HFF-Myc (cell line): Measurements from ENCODE around the gene TSGA10IP.

Experiments used
- DNase-seq: peaks from one replicate; pipeline ENCODE4 v3.0.0-alpha.2; 2011; ENCODE audit warnings: low read depth; ENCODE audit errors: extremely low read depth
- H3K4me3 ChIP-seq: replicated peaks from 2 replicates; pipeline ENCODE4 v1.5.1; 2011; ENCODE audit warnings: low read depth, mild to moderate bottlenecking, control low read depth, low read length
- TF ChIP-seq, protein P1 (sequence below): IDR thresholded peaks from 2 replicates; pipeline ENCODE4 v1.5.1; 2012; ENCODE audit warnings: mild to moderate bottlenecking, low read depth, low read length, control low read depth; ENCODE audit errors: missing control alignments

TSGA10IP gene

GRCh38 chr11:65979261-65979759 is 34.0 kb downstream of the TSGA10IP start:
- no peak for DNase-seq
- TF ChIP-seq, protein P1, sequence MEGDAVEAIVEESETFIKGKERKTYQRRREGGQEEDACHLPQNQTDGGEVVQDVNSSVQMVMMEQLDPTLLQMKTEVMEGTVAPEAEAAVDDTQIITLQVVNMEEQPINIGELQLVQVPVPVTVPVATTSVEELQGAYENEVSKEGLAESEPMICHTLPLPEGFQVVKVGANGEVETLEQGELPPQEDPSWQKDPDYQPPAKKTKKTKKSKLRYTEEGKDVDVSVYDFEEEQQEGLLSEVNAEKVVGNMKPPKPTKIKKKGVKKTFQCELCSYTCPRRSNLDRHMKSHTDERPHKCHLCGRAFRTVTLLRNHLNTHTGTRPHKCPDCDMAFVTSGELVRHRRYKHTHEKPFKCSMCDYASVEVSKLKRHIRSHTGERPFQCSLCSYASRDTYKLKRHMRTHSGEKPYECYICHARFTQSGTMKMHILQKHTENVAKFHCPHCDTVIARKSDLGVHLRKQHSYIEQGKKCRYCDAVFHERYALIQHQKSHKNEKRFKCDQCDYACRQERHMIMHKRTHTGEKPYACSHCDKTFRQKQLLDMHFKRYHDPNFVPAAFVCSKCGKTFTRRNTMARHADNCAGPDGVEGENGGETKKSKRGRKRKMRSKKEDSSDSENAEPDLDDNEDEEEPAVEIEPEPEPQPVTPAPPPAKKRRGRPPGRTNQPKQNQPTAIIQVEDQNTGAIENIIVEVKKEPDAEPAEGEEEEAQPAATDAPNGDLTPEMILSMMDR: no peak

DNA sequence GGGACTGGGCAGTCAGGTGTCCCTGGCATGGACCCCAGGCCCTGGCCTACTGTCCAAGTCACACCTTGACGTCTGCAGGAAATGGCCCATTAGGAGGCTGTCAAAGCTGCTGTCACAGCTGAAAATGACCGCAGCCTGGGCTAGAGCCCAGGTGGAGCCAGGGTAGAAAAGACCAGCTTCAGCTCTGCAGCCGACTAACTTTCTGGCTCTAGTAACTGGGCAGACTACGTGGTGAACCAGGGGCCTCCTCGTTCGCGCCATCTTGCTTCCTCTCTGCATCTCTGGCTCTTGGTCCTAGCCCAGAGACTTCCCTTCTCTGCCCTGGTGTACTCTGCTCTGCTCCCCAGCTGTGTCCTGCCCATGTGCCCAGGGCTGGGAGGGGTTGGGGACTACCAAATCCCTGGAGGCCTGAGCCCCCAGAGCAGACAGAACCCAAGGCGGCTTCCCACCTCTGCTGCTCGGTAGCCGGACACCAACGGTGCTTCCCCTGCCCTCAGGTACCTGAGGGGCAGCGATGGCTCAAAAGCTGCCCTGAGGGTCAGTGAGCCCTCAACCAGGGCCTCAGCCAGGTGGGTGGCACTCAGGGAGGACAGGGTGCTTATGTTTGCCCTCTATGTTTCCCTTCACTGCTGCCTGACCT is 35.9 kb downstream of the TSGA10IP start:
- TF ChIP-seq, protein P1: no peak
- no peak for DNase-seq
- H3K4me3 ChIP-seq: no peak overlapping the region

More at GRCh38 chr11:65979261-65979759, 34.0 kb downstream of the TSGA10IP start:
- no peak overlapping the region for H3K4me3 ChIP-seq

DNA sequence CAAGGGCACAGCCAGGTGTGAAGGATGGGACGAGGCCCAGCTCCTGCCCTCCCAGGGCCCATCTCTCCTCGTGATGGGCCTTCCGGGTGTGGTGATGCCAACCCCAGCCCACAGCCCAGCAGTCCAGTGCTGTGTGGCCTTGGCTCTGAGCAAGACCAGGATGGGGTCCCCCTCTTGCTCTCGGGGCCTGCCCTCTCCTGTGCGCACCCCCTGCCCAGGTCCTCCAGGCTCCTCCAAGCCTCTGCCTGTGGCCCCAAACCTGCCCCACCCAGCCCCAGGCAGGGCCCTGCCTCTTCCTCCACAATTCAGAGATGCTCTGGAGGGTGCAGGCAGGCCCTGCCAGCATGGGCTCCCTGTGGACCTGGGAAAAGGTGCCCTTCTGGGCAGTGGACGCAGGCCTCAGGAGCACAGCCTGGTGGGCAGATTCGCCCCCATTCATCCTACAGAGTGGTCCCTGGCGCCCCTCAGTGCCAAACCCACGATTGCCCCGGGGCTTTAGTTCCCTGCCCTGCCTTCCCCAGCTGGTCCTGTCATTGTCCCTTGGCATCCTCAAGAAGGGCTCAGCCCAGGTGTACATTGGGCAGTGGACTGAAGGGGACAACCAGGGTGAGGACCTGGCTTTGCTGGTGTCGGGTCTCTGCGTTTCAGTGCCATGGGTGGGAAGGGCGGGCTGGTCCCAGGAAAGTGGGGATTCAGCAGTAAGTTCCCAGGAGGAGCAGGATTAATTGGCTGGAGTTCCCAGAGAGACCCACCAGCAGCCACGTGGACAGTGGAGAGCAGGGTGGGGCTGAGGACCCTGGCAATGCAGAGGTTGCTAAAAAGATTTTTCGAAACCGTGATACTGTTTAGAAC is 36.9 kb downstream of the TSGA10IP start:
- TF ChIP-seq, protein P1: no peak
- no peak overlapping the region for H3K4me3 ChIP-seq
- DNase-seq: no peak

GRCh38 chr11:65982824-65983588 is 37.7 kb downstream of the TSGA10IP start:
- TF ChIP-seq, protein P1: no peak
- DNase-seq: no peak
- no peak overlapping the region for H3K4me3 ChIP-seq

GRCh38 chr11:65983589-65983987 is 38.3 kb downstream of the TSGA10IP start:
- DNase-seq: no peak
- no peak overlapping the region for H3K4me3 ChIP-seq
- TF ChIP-seq, protein P1: no peak

GRCh38 chr11:65987336-65987735 is 42.1 kb downstream of the TSGA10IP start:
- no peak overlapping the region for H3K4me3 ChIP-seq
- DNase-seq: no peak
- TF ChIP-seq, protein P1: no peak
